Measurements from ENCODE around the gene KIAA1755.

GRCh38 chr20:38168791-38169589 is 91.5 kb downstream of the KIAA1755 start:
- TF ChIP-seq CTCF (conservative IDR thresholded peaks at IDR 0.05) (no peak), EZH2 (IDR thresholded peaks at IDR 0.05; ENCODE audit: low read depth) (no peak)

Data from PC-9 (cell line).